GM21825 (cell line): ENCODE data around the gene NPAS2.

Source experiments
- ATAC-seq: cut with Tn5 transposase; IDR thresholded peaks from one replicate; pipeline ENCODE4 v1.9.1; 2021; ENCODE audit warnings: mild to moderate bottlenecking, moderate library complexity; ENCODE audit not compliant: unreplicated experiment

Gene NPAS2

GRCh38 chr2:100821255-100821910, 1.4 kb downstream of the NPAS2 start:
- no peak for ATAC-seq

- ATAC-seq, result no peak
These were observed 1.9 kb downstream of the NPAS2 start for GRCh38 chr2:100821911-100822265.

- no peak for ATAC-seq
These were observed 2.8 kb downstream of the NPAS2 start for GRCh38 chr2:100822587-100823248.

GRCh38 chr2:100823665-100824438, 3.9 kb downstream of the NPAS2 start:
- no peak for ATAC-seq

GRCh38 chr2:100824842-100825241, 4.9 kb downstream of the NPAS2 start:
- no peak for ATAC-seq

GRCh38 chr2:100826494-100826893, 6.6 kb downstream of the NPAS2 start:
- ATAC-seq, result no peak

GRCh38 chr2:100831158-100831750, 11.3 kb downstream of the NPAS2 start:
- ATAC-seq, result no peak

GRCh38 chr2:100831831-100832230, 11.9 kb downstream of the NPAS2 start:
- ATAC-seq, result no peak

GRCh38 chr2:100832885-100833284, 12.9 kb downstream of the NPAS2 start:
- ATAC-seq, result no peak

- no peak for ATAC-seq
These were observed 13.4 kb downstream of the NPAS2 start for GRCh38 chr2:100833331-100833730.

GRCh38 chr2:100834221-100834620, 14.3 kb downstream of the NPAS2 start:
- ATAC-seq, result no peak

GRCh38 chr2:100835006-100835659, 15.2 kb downstream of the NPAS2 start:
- no peak for ATAC-seq

- no peak for ATAC-seq
These were observed 20.6 kb downstream of the NPAS2 start for GRCh38 chr2:100840519-100840918.

- ATAC-seq, result no peak
These were observed 22.4 kb downstream of the NPAS2 start for GRCh38 chr2:100842241-100842922.

- no peak for ATAC-seq
These were observed 24.6 kb downstream of the NPAS2 start for GRCh38 chr2:100844514-100844913.

- no peak for ATAC-seq
These were observed 25.4 kb downstream of the NPAS2 start for GRCh38 chr2:100845141-100845991.

GRCh38 chr2:100846716-100847115, 26.8 kb downstream of the NPAS2 start:
- ATAC-seq, result no peak

GRCh38 chr2:100852447-100852846, 32.5 kb downstream of the NPAS2 start:
- ATAC-seq, result no peak

- no peak for ATAC-seq
These were observed 33.3 kb downstream of the NPAS2 start for GRCh38 chr2:100852999-100853908.
